Astrocyte (in vitro differentiated cells and primary cell): ENCODE data around the gene NNT. TPM values are rescaled to one million over a fixed set of nuclear protein-coding genes. Genes with fewer than 3 reads are reported as not detected.
"Not testable (repeated sequence)": the region's sequence is repeated elsewhere in the genome, so short reads cannot be mapped to it uniquely, and the experiment has no call there.

Source experiments
- DNase-seq: peaks from one replicate; pipeline ENCODE4 v3.0.0-alpha.2; 2010; ENCODE audit warnings: low read depth
- FAIRE-seq: peaks from 2 replicates; lab custom pipeline; 2011; peaks lifted over from hg19 to GRCh38; lab: Jason Lieb, UNC
- H2AFZ ChIP-seq: 2 replicates; pipeline ENCODE4 v1.6.0; 2012; ENCODE audit warnings: low read depth, low read length, inconsistent platforms
- H3K27ac ChIP-seq: 2 replicates; pipeline ENCODE4 v1.5.1; 2011; ENCODE audit warnings: low read depth, low read length, inconsistent platforms
- H3K27me3 ChIP-seq: 2 replicates; pipeline ENCODE4 v1.6.0; 2011; ENCODE audit warnings: low read length, inconsistent platforms; ENCODE audit not compliant: insufficient read depth
- H3K36me3 ChIP-seq: 2 replicates; pipeline ENCODE4 v1.5.1; 2011; ENCODE audit warnings: low read length, inconsistent platforms; ENCODE audit not compliant: insufficient read depth
- H3K4me1 ChIP-seq: 2 replicates; pipeline ENCODE4 v1.5.1; 2011; ENCODE audit warnings: low read length, inconsistent platforms; ENCODE audit not compliant: insufficient read depth
- H3K4me2 ChIP-seq: 2 replicates; pipeline ENCODE4 v1.6.0; 2012; ENCODE audit warnings: low read length, inconsistent platforms
- H3K4me3 ChIP-seq: 2 replicates; pipeline ENCODE4 v1.5.1; 2011; ENCODE audit warnings: low read depth, mild to moderate bottlenecking, low read length, inconsistent platforms; ENCODE audit not compliant: insufficient read depth
- H3K79me2 ChIP-seq: 2 replicates; pipeline ENCODE4 v1.6.0; 2012; ENCODE audit warnings: mild to moderate bottlenecking, low read length, inconsistent platforms; ENCODE audit not compliant: insufficient read depth
- H3K9ac ChIP-seq: 2 replicates; pipeline ENCODE4 v1.6.0; 2012; ENCODE audit warnings: mild to moderate bottlenecking, low read length, inconsistent platforms
- H3K9me3 ChIP-seq: 2 replicates; pipeline ENCODE4 v1.5.1; 2012; ENCODE audit warnings: low read depth, mild to moderate bottlenecking, low read length, inconsistent platforms; ENCODE audit not compliant: insufficient read depth
- H4K20me1 ChIP-seq: 2 replicates; pipeline ENCODE4 v1.6.0; 2012; ENCODE audit warnings: low read length, inconsistent platforms; ENCODE audit not compliant: insufficient read depth
- H3K27ac Mint-ChIP-seq: one replicate; pipeline ENCODE4 v1.8.0; 2021; ENCODE audit warnings: mild to moderate bottlenecking, mixed read lengths; ENCODE audit not compliant: unreplicated experiment
- H3K27me3 Mint-ChIP-seq: one replicate; pipeline ENCODE4 v1.8.0; 2021; ENCODE audit warnings: low read depth, mixed read lengths; ENCODE audit not compliant: unreplicated experiment
- H3K36me3 Mint-ChIP-seq: one replicate; pipeline ENCODE4 v1.8.0; 2021; ENCODE audit warnings: low read depth, mixed read lengths; ENCODE audit not compliant: unreplicated experiment
- H3K4me1 Mint-ChIP-seq: one replicate; pipeline ENCODE4 v1.8.0; 2021; ENCODE audit warnings: low read depth, mixed read lengths; ENCODE audit not compliant: unreplicated experiment
- H3K4me3 Mint-ChIP-seq: one replicate; pipeline ENCODE4 v1.8.0; 2021; ENCODE audit warnings: mild to moderate bottlenecking, moderate library complexity, mixed read lengths; ENCODE audit not compliant: unreplicated experiment
- H3K9me3 Mint-ChIP-seq: one replicate; pipeline ENCODE4 v1.8.0; 2021; ENCODE audit warnings: mild to moderate bottlenecking, mixed read lengths; ENCODE audit not compliant: unreplicated experiment
- EZH2 ChIP-seq: IDR thresholded peaks from 2 replicates; pipeline ENCODE4 v1.6.1; 2012; ENCODE audit warnings: mild to moderate bottlenecking, low read length, inconsistent platforms; ENCODE audit not compliant: insufficient read depth
- total RNA-seq: library from RNA; stranded (reverse); gene quantifications from 2 replicates; pipeline ENCODE4 v1.2.1, GENCODE V29; 2021
- TF ChIP-seq, protein P1 (sequence below): IDR thresholded peaks from 2 replicates; pipeline ENCODE4 v1.5.1; 2011; ENCODE audit warnings: low read depth, mild to moderate bottlenecking, inconsistent platforms, low read length, moderate library complexity; ENCODE audit not compliant: insufficient read depth

Gene NNT
- total RNA-seq, 1 donor from 2014 or later, result 44.3 TPM

GRCh38 chr5:43554497-43554896 lies 48.5 kb upstream of the NNT start:
- Mint-ChIP-seq H3K36me3 (peaks cover 4% of the 10 kb centered on the region), H3K27me3 (no peaks in the 10 kb centered on the region), H3K4me1 (peaks cover 10% of the 10 kb centered on the region), H3K4me3 (no peak overlapping the region), H3K27ac (no peak overlapping the region), H3K9me3 (no peaks in the 10 kb centered on the region)
- TF ChIP-seq, protein P1, sequence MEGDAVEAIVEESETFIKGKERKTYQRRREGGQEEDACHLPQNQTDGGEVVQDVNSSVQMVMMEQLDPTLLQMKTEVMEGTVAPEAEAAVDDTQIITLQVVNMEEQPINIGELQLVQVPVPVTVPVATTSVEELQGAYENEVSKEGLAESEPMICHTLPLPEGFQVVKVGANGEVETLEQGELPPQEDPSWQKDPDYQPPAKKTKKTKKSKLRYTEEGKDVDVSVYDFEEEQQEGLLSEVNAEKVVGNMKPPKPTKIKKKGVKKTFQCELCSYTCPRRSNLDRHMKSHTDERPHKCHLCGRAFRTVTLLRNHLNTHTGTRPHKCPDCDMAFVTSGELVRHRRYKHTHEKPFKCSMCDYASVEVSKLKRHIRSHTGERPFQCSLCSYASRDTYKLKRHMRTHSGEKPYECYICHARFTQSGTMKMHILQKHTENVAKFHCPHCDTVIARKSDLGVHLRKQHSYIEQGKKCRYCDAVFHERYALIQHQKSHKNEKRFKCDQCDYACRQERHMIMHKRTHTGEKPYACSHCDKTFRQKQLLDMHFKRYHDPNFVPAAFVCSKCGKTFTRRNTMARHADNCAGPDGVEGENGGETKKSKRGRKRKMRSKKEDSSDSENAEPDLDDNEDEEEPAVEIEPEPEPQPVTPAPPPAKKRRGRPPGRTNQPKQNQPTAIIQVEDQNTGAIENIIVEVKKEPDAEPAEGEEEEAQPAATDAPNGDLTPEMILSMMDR, result no peak
- no peak for TF ChIP-seq EZH2
- H3K4me1 ChIP-seq, result peaks cover 10% of the 10 kb centered on the region
- H3K79me2 ChIP-seq, result peaks cover 74% of the 10 kb centered on the region
- H3K36me3 ChIP-seq, result peaks cover 18% of the 10 kb centered on the region
- H4K20me1 ChIP-seq, result peaks cover 44% of the 10 kb centered on the region
- H2AFZ ChIP-seq, result no peak overlapping the region
- H3K27ac ChIP-seq, result no peak overlapping the region
- no peak overlapping the region for H3K9ac ChIP-seq
- DNase-seq (no peak), FAIRE-seq (no peak)
- peak overlapping the region; percentile 87 for H3K4me3 ChIP-seq
- H3K4me2 ChIP-seq, result peak overlapping the region; percentile 84
- H3K9me3 ChIP-seq, result no peaks in the 10 kb centered on the region
- no peaks in the 10 kb centered on the region for H3K27me3 ChIP-seq

DNA sequence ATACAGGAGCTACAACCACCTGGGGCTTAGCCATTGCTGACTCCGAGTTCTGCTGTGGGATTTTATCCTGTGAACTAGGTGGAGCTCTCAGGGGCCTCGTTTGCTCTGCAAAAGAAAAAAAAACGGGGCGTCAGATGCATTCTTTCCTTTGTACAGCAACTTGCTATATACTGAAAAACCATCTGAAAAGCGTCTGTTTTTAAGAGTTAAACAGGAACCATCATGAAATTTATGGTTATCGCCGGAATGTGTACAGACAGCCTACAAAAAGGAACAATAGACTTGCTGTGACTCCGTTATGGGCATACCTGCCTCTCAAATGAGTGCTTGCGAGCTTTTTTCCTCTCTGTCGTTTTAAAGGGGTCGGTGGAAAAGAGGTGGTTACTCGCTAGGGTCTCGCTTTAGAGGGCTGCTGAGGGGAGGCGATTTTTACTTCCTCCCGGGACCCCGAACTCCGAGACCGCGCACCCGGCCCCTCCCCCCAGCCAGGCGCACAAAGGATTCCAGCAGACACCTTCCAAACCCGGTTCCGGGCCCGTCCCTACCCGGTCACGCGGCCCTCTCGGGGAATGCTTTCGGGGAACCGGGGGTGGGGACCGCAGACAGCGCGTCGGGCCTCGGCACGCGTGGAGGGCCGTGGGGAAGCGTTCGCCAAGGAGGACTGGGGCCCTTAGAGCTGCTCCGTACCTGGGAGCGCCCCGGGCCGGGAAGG lies 46.9 kb upstream of the NNT start:
- no peaks in the 10 kb centered on the region for H3K27me3 ChIP-seq
- Mint-ChIP-seq H3K9me3 (no peaks in the 10 kb centered on the region), H3K27me3 (no peaks in the 10 kb centered on the region), H3K36me3 (peaks cover 2% of the 10 kb centered on the region), H3K4me1 (peaks cover 5% of the 10 kb centered on the region), H3K27ac (peak overlapping the region; percentile 93), H3K4me3 (no peak overlapping the region)
- TF ChIP-seq, protein P1, result no peak
- TF ChIP-seq EZH2, result no peak
- H3K27ac ChIP-seq, result peak overlapping the region; percentile 77
- peak overlapping the region; percentile 84 for H3K4me2 ChIP-seq
- FAIRE-seq (no peak), DNase-seq (peak; percentile 25)
- peak overlapping the region; percentile 89 for H3K9ac ChIP-seq
- peak overlapping the region; percentile 87 for H3K4me3 ChIP-seq
- H3K9me3 ChIP-seq, result no peaks in the 10 kb centered on the region
- peak overlapping the region; percentile 47 for H2AFZ ChIP-seq
- peaks cover 16% of the 10 kb centered on the region for H3K36me3 ChIP-seq
- H3K79me2 ChIP-seq, result peaks cover 59% of the 10 kb centered on the region
- H3K4me1 ChIP-seq, result peaks cover 10% of the 10 kb centered on the region
- H4K20me1 ChIP-seq, result peaks cover 31% of the 10 kb centered on the region

DNA sequence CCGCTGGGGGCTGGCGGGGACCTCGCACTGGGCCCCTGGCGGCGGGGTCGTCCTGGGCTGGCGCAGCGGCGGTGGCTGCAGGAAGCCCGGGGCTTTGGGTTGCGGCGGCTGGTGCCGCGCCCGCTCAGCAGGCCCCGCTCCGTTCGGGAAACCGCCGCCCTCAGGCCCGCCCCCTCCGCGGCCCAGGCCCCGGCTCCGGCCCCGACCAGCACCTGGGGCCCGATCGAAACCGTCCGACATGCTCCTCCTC lies 46.4 kb upstream of the NNT start:
- Histone ChIP-seq H3K36me3 (peaks cover 14% of the 10 kb centered on the region), H4K20me1 (peaks cover 29% of the 10 kb centered on the region), H3K4me2 (peak overlapping the region; percentile 84), H3K9ac (peak overlapping the region; percentile 89), H3K4me3 (peak overlapping the region; percentile 87), H2AFZ (peak overlapping the region; percentile 82), H3K79me2 (peaks cover 54% of the 10 kb centered on the region), H3K27ac (peak overlapping the region; percentile 77)
- H3K27me3 Mint-ChIP-seq, H3K4me1 Mint-ChIP-seq, H3K9me3 ChIP-seq, H3K9me3 Mint-ChIP-seq, H3K27ac Mint-ChIP-seq, FAIRE-seq, H3K4me3 Mint-ChIP-seq, H3K4me1 ChIP-seq, H3K27me3 ChIP-seq, DNase-seq, H3K36me3 Mint-ChIP-seq: not testable (repeated sequence)
